ENCODE results near the gene SMARCC1.

SMARCC1 gene

DNA sequence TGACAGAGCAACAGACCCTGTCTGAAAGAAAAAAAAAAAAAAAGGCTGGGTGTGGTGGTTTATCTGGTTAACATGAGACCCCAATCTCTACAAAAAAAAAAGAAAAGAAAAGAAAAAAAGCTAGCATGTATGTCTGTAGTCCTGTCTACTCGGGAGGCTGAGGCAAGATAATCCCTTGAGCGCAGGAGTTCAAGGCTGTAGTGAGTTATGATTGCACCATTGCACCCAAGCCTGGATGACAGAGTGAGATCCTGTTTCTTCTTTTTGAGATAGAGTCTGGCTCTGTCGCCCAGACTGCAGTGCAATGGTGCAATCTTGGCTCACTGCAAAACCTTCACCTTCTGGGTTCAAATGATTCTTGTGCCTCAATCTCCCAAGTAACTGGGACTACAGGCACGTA lies 12.9 kb upstream of the SMARCC1 start:
- no peaks in the 10 kb centered on the region for H3K27me3 ChIP-seq (ENCODE audit: insufficient read depth, low read depth, severe bottlenecking)
- H3K27ac ChIP-seq: no peak overlapping the region

DNA sequence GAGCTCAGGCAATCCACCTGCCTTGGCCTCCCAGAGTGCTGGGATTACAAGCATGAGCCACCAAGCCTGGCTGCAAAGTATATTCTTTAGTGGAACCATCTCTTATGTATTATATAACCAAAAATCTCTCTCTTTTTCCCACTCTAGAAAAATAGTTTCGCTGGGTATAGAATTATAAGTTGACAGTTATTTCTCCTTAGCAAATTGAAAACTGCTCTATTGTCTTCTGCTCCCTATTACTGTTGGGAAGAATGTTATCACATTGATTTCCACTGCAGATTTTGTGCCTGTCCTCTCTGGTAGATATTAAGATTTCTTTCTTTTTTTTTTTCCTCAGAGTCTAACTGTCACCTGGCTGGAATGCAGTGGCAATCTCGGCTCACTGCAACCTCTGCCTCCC lies 11.0 kb upstream of the SMARCC1 start:
- TF ChIP-seq, protein P1, sequence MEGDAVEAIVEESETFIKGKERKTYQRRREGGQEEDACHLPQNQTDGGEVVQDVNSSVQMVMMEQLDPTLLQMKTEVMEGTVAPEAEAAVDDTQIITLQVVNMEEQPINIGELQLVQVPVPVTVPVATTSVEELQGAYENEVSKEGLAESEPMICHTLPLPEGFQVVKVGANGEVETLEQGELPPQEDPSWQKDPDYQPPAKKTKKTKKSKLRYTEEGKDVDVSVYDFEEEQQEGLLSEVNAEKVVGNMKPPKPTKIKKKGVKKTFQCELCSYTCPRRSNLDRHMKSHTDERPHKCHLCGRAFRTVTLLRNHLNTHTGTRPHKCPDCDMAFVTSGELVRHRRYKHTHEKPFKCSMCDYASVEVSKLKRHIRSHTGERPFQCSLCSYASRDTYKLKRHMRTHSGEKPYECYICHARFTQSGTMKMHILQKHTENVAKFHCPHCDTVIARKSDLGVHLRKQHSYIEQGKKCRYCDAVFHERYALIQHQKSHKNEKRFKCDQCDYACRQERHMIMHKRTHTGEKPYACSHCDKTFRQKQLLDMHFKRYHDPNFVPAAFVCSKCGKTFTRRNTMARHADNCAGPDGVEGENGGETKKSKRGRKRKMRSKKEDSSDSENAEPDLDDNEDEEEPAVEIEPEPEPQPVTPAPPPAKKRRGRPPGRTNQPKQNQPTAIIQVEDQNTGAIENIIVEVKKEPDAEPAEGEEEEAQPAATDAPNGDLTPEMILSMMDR (IDR thresholded peaks at IDR 0.05; ENCODE audit: low read depth, low read length): no peak
- Histone ChIP-seq H3K27me3 (ENCODE audit: insufficient read depth, low read depth, severe bottlenecking) (no peaks in the 10 kb centered on the region), H3K9me3 (ENCODE audit: severe bottlenecking) (peaks cover 4% of the 10 kb centered on the region), H3K4me3 (ENCODE audit: low read depth, low read length) (no peak overlapping the region), H3K27ac (no peak overlapping the region), H3K36me3 (no peaks in the 10 kb centered on the region)
- DNase-seq: no peak

More for the DNA sequence above, 12.9 kb upstream of the SMARCC1 start:
- Histone ChIP-seq H3K36me3 (no peaks in the 10 kb centered on the region), H3K9me3 (ENCODE audit: severe bottlenecking) (peaks cover 4% of the 10 kb centered on the region), H3K4me3 (ENCODE audit: low read depth, low read length) (no peak overlapping the region)
- DNase-seq: no peak
- TF ChIP-seq, protein P1 (IDR thresholded peaks at IDR 0.05; ENCODE audit: low read depth, low read length): no peak

DNA sequence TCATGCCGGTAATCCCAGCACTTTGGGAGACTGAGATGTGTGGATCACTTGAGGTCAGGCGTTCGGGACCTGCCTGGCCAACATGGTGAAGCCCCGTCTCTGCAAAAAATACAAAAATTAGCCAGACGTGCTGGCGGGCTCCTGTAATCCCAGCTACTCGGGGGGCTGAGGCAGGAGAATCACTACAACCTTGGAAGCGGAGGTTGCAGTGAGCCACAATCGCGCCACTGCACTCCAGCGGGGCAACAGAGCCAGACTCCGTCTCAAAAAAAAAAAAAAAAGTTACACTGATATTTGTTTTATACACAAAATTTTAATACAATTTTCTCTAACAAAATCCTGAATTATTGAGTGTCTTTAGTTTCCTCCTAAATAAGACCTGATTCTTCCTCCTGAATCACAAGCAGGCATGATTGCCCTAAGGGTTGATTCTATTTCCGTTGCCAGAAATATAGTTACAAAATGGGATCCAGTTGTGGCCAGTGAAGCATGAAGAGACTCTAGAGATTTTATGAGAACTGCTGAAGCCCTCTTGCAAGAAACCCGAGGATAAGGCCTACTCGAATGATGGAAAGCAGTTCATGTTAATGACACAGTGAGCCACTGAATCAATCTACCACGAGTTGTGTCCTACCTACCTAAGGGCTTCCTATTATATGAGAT lies 9.6 kb upstream of the SMARCC1 start:
- Histone ChIP-seq H3K27me3 (ENCODE audit: insufficient read depth, low read depth, severe bottlenecking) (no peaks in the 10 kb centered on the region), H3K9me3 (ENCODE audit: severe bottlenecking) (peaks cover 4% of the 10 kb centered on the region), H3K27ac (no peak overlapping the region), H3K4me3 (ENCODE audit: low read depth, low read length) (no peak overlapping the region), H3K36me3 (no peaks in the 10 kb centered on the region)
- DNase-seq: no peak
- TF ChIP-seq, protein P1 (IDR thresholded peaks at IDR 0.05; ENCODE audit: low read depth, low read length): no peak

DNA sequence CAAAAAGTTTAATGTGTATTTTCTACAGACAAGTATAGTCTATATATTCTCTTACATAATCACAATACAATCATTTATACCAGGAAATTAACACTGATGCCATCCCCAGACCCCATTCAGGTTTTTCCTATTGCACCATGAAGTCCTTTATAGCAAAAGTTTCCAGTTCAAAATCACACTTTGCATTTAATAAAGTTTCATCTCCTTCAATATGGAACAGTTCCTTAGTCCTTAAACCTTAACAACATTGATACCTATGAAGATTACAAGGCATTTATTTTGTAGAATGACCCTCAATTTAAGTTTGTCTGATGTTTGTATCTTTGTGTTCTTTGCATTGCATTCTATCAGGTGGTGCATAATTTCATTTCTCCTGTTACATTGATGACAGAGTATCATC lies 2.0 kb upstream of the SMARCC1 start:
- peaks cover 15% of the 10 kb centered on the region for H3K36me3 ChIP-seq
- no peak overlapping the region for H3K4me3 ChIP-seq (ENCODE audit: low read depth, low read length)
- no peaks in the 10 kb centered on the region for H3K27me3 ChIP-seq (ENCODE audit: insufficient read depth, low read depth, severe bottlenecking)
- no peak for DNase-seq
- TF ChIP-seq, protein P1 (IDR thresholded peaks at IDR 0.05; ENCODE audit: low read depth, low read length): no peak
- no peak overlapping the region for H3K27ac ChIP-seq
- H3K9me3 ChIP-seq (ENCODE audit: severe bottlenecking): no peaks in the 10 kb centered on the region

DNA sequence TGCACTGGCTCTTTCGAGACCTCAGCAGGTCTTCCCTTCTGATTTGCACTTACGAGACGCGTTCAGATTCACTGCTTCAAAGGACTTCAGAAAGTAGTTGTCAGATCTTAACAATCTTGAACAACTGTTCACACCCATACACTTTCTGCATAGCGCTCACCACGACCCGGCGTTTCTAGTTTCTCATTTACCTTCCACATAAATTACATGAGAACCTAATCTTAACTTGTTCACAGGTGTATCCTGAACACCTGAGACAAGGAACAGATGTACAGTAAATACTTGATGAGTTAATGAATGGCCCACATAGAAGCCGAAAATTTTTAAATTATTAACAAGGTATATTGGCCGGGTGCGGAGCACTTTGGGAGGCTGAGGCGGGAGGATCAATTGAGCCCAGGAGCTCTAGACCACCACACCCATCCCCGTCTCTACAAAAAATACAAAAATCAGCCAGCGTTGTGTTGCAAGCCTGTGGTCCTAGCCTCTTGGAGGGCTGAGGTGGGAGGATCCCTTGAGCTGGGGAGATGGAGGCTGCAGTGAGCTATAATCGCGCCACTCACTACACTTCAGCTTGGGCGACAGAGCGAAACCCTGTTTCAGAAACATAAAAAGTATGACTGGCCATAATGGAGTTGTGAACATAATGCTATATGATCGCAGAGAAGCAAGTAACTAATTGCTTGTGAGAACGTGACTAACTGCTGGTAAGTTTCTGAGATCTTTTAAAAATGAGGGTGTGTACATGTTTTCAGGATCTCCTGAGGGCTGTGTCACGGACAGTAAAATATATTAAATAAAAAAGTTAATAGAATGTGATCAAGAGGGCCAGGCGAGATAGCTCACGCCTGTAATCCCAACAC lies 984 bp upstream of the SMARCC1 start:
- H3K27me3 ChIP-seq (ENCODE audit: insufficient read depth, low read depth, severe bottlenecking): no peaks in the 10 kb centered on the region
- peaks cover 22% of the 10 kb centered on the region for H3K36me3 ChIP-seq
- peak overlapping the region; percentile 99 for H3K27ac ChIP-seq
- H3K9me3 ChIP-seq (ENCODE audit: severe bottlenecking): no peaks in the 10 kb centered on the region
- peak overlapping the region; percentile 91 for H3K4me3 ChIP-seq (ENCODE audit: low read depth, low read length)
- no peak for DNase-seq
- TF ChIP-seq, protein P1 (IDR thresholded peaks at IDR 0.05; ENCODE audit: low read depth, low read length): no peak

Data from WERI-Rb-1 (cell line).